H1 (cell line): ENCODE results near the gene LGALS8. TPM values are rescaled to one million over a fixed set of nuclear protein-coding genes. Genes with fewer than 3 reads are reported as not detected.

ENCODE experiments used
- CEBPB ChIP-seq: IDR thresholded peaks from 2 replicates; pipeline ENCODE4 v1.6.1; 2012; ENCODE audit warnings: low read depth, low read length
- CREB1 ChIP-seq: IDR thresholded peaks from 2 replicates; pipeline ENCODE4 v1.6.1; 2012; ENCODE audit warnings: inconsistent platforms
- HDAC2 ChIP-seq, 2 experiments: fragments of 300-600 bp in 1 of 2; sonication (generic) in 1 of 2; IDR thresholded peaks; 2 replicates each; pipeline ENCODE4 v1.6.1; 2011 to 2012; ENCODE audit warnings: low read depth in 2 of 2, low read length in 2 of 2, mild to moderate bottlenecking in 2 of 2, moderate library complexity in 2 of 2, borderline replicate concordance in 1 of 2, inconsistent platforms in 1 of 2
- POU5F1 ChIP-seq: IDR thresholded peaks from 2 replicates; pipeline ENCODE4 v1.6.1; 2011; ENCODE audit warnings: low read depth, mild to moderate bottlenecking, low read length, moderate library complexity
- polyA plus RNA-seq, 7 experiments: library from polyadenylated mRNA; depleted of rRNA in 3 of 7; stranded (reverse) in 5 of 7; unstranded in 2 of 7; fragments of >200 nt in 5 of 7; fragments of 200-250 nt in 2 of 7; gene quantifications; 1 replicate in 5 of 7; 2 replicates in 1 of 7; 4 replicates in 1 of 7; pipeline versions ENCODE4 v1.2.1 to v1.2.3, GENCODE V29; 2011 to 2013; ENCODE audit warnings: missing spikeins in 2 of 7, mixed read lengths in 2 of 7
- total RNA-seq: library from RNA; stranded (reverse); fragmentation: NEBNext Ultra II Directional; extraction: Animal tissue kit (Norgen Biotek cat#: 25700); gene quantifications from 2 replicates; pipeline ENCODE4 v1.2.1, GENCODE V29; 2021
- TF ChIP-seq, protein P1 (sequence below): IDR thresholded peaks from 2 replicates; pipeline ENCODE4 v1.6.1; 2011; ENCODE audit warnings: low read depth, mild to moderate bottlenecking, low read length; ENCODE audit not compliant: insufficient read depth
- TF ChIP-seq, protein P2 (sequence below), 3 experiments: IDR thresholded peaks; 1 replicate in 2 of 3; 2 replicates in 1 of 3; pipeline versions ENCODE4 v1.5.1 to v1.6.1; 2011; ENCODE audit warnings: low read length in 3 of 3, mild to moderate bottlenecking in 3 of 3, inconsistent platforms in 2 of 3, low read depth in 1 of 3, moderate library complexity in 1 of 3; ENCODE audit not compliant: insufficient read depth in 1 of 3; ENCODE audit errors: control extremely low read depth in 1 of 3

LGALS8 gene
- total and polyA plus RNA-seq, 2 of the 8 experiments (the other 6 are each of a cell fraction or from before 2014, with no cell fraction given): 7.2 to 11.6 TPM

DNA sequence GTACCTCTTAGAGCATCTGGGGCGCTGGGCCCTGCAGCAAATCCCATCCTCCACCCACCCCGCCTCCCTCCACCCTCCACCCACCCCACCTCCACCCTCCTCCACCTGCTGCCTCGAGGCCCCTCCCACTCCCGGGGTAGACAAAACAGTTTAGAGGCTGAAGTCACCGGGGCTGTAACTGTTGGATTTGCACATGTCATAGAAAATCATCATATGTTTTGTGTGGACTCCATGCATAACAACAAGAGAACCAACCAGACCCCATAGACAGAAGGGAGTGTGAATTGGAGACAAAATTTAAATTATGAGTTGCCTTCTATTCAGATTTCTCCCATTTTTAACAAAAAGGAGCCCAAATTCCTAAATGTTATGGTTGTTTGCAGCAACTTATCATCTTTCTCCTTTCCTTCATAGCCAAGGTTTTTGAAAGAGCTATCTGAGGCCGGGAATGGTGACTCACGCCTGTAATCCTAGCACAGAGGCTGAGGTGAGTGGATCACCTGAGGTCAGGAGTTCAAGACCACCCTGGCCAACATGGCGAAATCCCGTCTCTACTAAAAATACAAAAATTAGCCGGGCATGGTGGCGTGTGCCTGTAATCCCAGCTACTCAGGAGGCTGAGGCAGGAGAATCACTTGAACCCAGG lies 28.2 kb upstream of the LGALS8 start (continued):
- TF ChIP-seq HDAC2 (IDR thresholded peaks at IDR 0.05; ENCODE audit: borderline replicate concordance in 1 of 2, low read depth in 2 of 2, low read length in 2 of 2) (no peak), CEBPB (no peak), CREB1 (no peak), POU5F1 (no peak)
- TF ChIP-seq, protein P1, sequence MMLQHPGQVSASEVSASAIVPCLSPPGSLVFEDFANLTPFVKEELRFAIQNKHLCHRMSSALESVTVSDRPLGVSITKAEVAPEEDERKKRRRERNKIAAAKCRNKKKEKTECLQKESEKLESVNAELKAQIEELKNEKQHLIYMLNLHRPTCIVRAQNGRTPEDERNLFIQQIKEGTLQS: no peak
- TF ChIP-seq, protein P2, sequence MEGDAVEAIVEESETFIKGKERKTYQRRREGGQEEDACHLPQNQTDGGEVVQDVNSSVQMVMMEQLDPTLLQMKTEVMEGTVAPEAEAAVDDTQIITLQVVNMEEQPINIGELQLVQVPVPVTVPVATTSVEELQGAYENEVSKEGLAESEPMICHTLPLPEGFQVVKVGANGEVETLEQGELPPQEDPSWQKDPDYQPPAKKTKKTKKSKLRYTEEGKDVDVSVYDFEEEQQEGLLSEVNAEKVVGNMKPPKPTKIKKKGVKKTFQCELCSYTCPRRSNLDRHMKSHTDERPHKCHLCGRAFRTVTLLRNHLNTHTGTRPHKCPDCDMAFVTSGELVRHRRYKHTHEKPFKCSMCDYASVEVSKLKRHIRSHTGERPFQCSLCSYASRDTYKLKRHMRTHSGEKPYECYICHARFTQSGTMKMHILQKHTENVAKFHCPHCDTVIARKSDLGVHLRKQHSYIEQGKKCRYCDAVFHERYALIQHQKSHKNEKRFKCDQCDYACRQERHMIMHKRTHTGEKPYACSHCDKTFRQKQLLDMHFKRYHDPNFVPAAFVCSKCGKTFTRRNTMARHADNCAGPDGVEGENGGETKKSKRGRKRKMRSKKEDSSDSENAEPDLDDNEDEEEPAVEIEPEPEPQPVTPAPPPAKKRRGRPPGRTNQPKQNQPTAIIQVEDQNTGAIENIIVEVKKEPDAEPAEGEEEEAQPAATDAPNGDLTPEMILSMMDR (IDR thresholded peaks at IDR 0.05; ENCODE audit: control extremely low read depth in 1 of 3, insufficient read depth in 1 of 3, low read depth in 1 of 3, low read length in 3 of 3): no peak
- TF ChIP-seq, all 59 proteins: peak for 0
